CD8-positive, alpha-beta memory T cell (primary cell): ENCODE data around the gene ERCC3. TPM values are rescaled to one million over a fixed set of nuclear protein-coding genes. Genes with fewer than 3 reads are reported as not detected.
A peak's percentile ranks its signal among the peaks of the same experiment; 100 is the strongest.

Source experiments
- CTCF ChIA-PET: fragments of 350-600 bp; sonication (Branson Sonifier 250); formaldehyde crosslinking; loops from one replicate; lab custom pipeline; 2021; ENCODE audit warnings: antibody characterized with exemption; lab: Charles Lee
- POLR2A ChIA-PET: fragments of 350-600 bp; sonication (Branson Sonifier 250); formaldehyde crosslinking; loops from one replicate; lab custom pipeline; 2021; ENCODE audit warnings: antibody characterized with exemption; lab: Charles Lee
- DNase-seq, 5 donors: peaks; one replicate each; pipeline versions ENCODE4 v3.0.0 to v3.0.0-alpha.2; 2020 to 2022; ENCODE audit warnings: mixed read lengths in 1 of 5
- H3K27ac ChIP-seq: one replicate; pipeline ENCODE4 v1.7.0; 2013; ENCODE audit warnings: low read depth, mild to moderate bottlenecking, low read length, moderate library complexity
- H3K27me3 ChIP-seq: 2 replicates; pipeline ENCODE4 v1.7.0; 2013; ENCODE audit warnings: low read length, mild to moderate bottlenecking; ENCODE audit not compliant: insufficient read depth, poor library complexity, severe bottlenecking
- H3K36me3 ChIP-seq: 2 replicates; pipeline ENCODE4 v1.7.0; 2013; ENCODE audit warnings: mild to moderate bottlenecking, low read length, moderate library complexity; ENCODE audit not compliant: insufficient read depth
- H3K4me1 ChIP-seq: 2 replicates; pipeline ENCODE4 v1.7.0; 2013; ENCODE audit warnings: mild to moderate bottlenecking, low read length, moderate library complexity; ENCODE audit not compliant: insufficient read depth
- H3K4me3 ChIP-seq: 2 replicates; pipeline ENCODE4 v1.7.0; 2013; ENCODE audit warnings: mild to moderate bottlenecking, low read length
- H3K9me3 ChIP-seq: 2 replicates; pipeline ENCODE4 v1.7.0; 2013; ENCODE audit warnings: mild to moderate bottlenecking, low read length
- H3K27ac Mint-ChIP-seq, 8 donors: one replicate each; pipeline ENCODE4 v1.8.0; 2020 to 2021; ENCODE audit warnings: mixed read lengths in 8 of 8, mild to moderate bottlenecking in 6 of 8, inconsistent platforms in 3 of 8, moderate library complexity in 3 of 8
- H3K27me3 Mint-ChIP-seq, 2 donors: one replicate each; pipeline ENCODE4 v1.8.0; 2020 to 2021; ENCODE audit warnings: mixed read lengths in 2 of 2, mild to moderate bottlenecking in 1 of 2, moderate library complexity in 1 of 2
- H3K36me3 Mint-ChIP-seq, 3 donors: one replicate each; pipeline ENCODE4 v1.8.0; 2020 to 2021; ENCODE audit warnings: mixed read lengths in 3 of 3, inconsistent platforms in 1 of 3, mild to moderate bottlenecking in 1 of 3
- H3K4me1 Mint-ChIP-seq, 3 donors: one replicate each; pipeline ENCODE4 v1.8.0; 2020 to 2021; ENCODE audit warnings: mixed read lengths in 3 of 3, inconsistent platforms in 1 of 3, mild to moderate bottlenecking in 1 of 3
- H3K4me3 Mint-ChIP-seq, 7 donors: one replicate each; pipeline ENCODE4 v1.8.0; 2020 to 2021; ENCODE audit warnings: mixed read lengths in 7 of 7, mild to moderate bottlenecking in 6 of 7, moderate library complexity in 4 of 7, inconsistent platforms in 2 of 7
- H3K9me3 Mint-ChIP-seq, 5 donors: one replicate each; pipeline ENCODE4 v1.8.0; 2020 to 2022; ENCODE audit warnings: mixed read lengths in 5 of 5, mild to moderate bottlenecking in 3 of 5, moderate library complexity in 2 of 5, inconsistent platforms in 1 of 5
- polyA plus RNA-seq: library from polyadenylated mRNA; unstranded; fragments of 300-500 nt; fragmentation: Illumina TruSeq; gene quantifications from one replicate; pipeline ENCODE4 v1.2.3, GENCODE V29; 2021
- total RNA-seq, 2 experiments: library from RNA; stranded (reverse); gene quantifications; one replicate each; pipeline ENCODE4 v1.2.3, GENCODE V29; 2021

ERCC3 gene
- total and polyA plus RNA-seq, 3 experiments from 2014 or later, result 33.4 to 58.1 (median 52.8) TPM

- Mint-ChIP-seq H3K27ac (peak overlapping the region in 1 of 8 donors; percentile 24), H3K36me3 (peaks cover 0 to 49% (median 9%) of the 10 kb centered on the region in 3 donors), H3K9me3 (no peaks in the 10 kb centered on the region), H3K4me1 (no peaks in the 10 kb centered on the region), H3K27me3 (no peaks in the 10 kb centered on the region), H3K4me3 (no peak overlapping the region)
- no peaks in the 10 kb centered on the region for H3K27me3 ChIP-seq
- H3K9me3 ChIP-seq, result no peaks in the 10 kb centered on the region
- no peak overlapping the region for H3K4me3 ChIP-seq
- H3K36me3 ChIP-seq, result peaks cover 20% of the 10 kb centered on the region
- H3K4me1 ChIP-seq, result no peaks in the 10 kb centered on the region
- CTCF ChIA-PET, result no interaction called here
- no peak overlapping the region for H3K27ac ChIP-seq
- no peak for DNase-seq
- POLR2A ChIA-PET, result no interaction called here
These were observed 12.1 kb upstream of the ERCC3 start for GRCh38 chr2:127305990-127306585.

GRCh38 chr2:127302168-127302567, 8.2 kb upstream of the ERCC3 start:
- DNase-seq, result no peak
- Mint-ChIP-seq H3K9me3 (no peaks in the 10 kb centered on the region), H3K27me3 (no peaks in the 10 kb centered on the region), H3K27ac (peak overlapping the region in 2 of 8 donors; percentile 4 to 62), H3K4me3 (no peak overlapping the region), H3K4me1 (no peaks in the 10 kb centered on the region), H3K36me3 (peaks cover 0 to 20% (median 2%) of the 10 kb centered on the region in 3 donors)
- H3K4me1 ChIP-seq, result no peaks in the 10 kb centered on the region
- H3K4me3 ChIP-seq, result no peak overlapping the region
- H3K27me3 ChIP-seq, result no peaks in the 10 kb centered on the region
- H3K36me3 ChIP-seq, result peaks cover 8% of the 10 kb centered on the region
- CTCF ChIA-PET, result no interaction called here
- no peaks in the 10 kb centered on the region for H3K9me3 ChIP-seq
- POLR2A ChIA-PET, result no interaction called here
- H3K27ac ChIP-seq, result no peak overlapping the region

- H3K4me1 Mint-ChIP-seq, result peaks cover 32 to 51% (median 47%) of the 10 kb centered on the region in 3 donors
- ChIA-PET CTCF (interaction anchor here (1.3 to 2.0 kb wide), 3 partner anchors 23 to 226 kb away, joined by 5 read pairs; no protein-coding TSS in a partner anchor), POLR2A (interaction anchor here (1.4 kb wide), 1 partner anchor 9 kb away, joined by 3 read pairs; no protein-coding TSS in a partner anchor)
- Histone ChIP-seq H3K27me3 (no peaks in the 10 kb centered on the region), H3K36me3 (peaks cover 33% of the 10 kb centered on the region), H3K9me3 (no peaks in the 10 kb centered on the region), H3K4me3 (peak overlapping the region; percentile 94), H3K27ac (peak overlapping the region; percentile 89), H3K4me1 (peaks cover 25% of the 10 kb centered on the region)
- no peaks in the 10 kb centered on the region for H3K9me3 Mint-ChIP-seq
- peak overlapping the region; percentile 97 to 100 (median 99) for H3K4me3 Mint-ChIP-seq
- H3K27ac Mint-ChIP-seq, result peak overlapping the region; percentile 75 to 99 (median 96)
- H3K36me3 Mint-ChIP-seq, result peaks cover under 1 to 55% (median 21%) of the 10 kb centered on the region in 3 donors
- DNase-seq, result no peak
- H3K27me3 Mint-ChIP-seq, result peaks cover 0 to 2% of the 10 kb centered on the region in 2 donors
These were observed 577 bp downstream of the ERCC3 start for GRCh38 chr2:127293386-127293747.

GRCh38 chr2:127288274-127288673, 5.7 kb downstream of the ERCC3 start:
- DNase-seq, result no peak
- ChIA-PET CTCF (no interaction called here), POLR2A (no interaction called here)
- H3K27ac ChIP-seq, result no peak overlapping the region
- Mint-ChIP-seq H3K9me3 (no peaks in the 10 kb centered on the region), H3K4me1 (peaks cover 38 to 62% (median 51%) of the 10 kb centered on the region in 3 donors), H3K27me3 (peaks cover 0 to 2% of the 10 kb centered on the region in 2 donors), H3K36me3 (peaks cover 27 to 96% (median 47%) of the 10 kb centered on the region in 3 donors), H3K4me3 (peak overlapping the region in 1 of 7 donors; percentile 14), H3K27ac (peak overlapping the region in 2 of 8 donors; percentile 15 to 54)
- H3K4me1 ChIP-seq, result peaks cover 15% of the 10 kb centered on the region
- no peaks in the 10 kb centered on the region for H3K27me3 ChIP-seq
- H3K4me3 ChIP-seq, result no peak overlapping the region
- H3K36me3 ChIP-seq, result peaks cover 70% of the 10 kb centered on the region
- H3K9me3 ChIP-seq, result no peaks in the 10 kb centered on the region

GRCh38 chr2:127283275-127283674, 10.7 kb downstream of the ERCC3 start:
- H3K27me3 ChIP-seq, result no peaks in the 10 kb centered on the region
- H3K4me3 Mint-ChIP-seq, result no peak overlapping the region
- DNase-seq, result no peak
- H3K4me3 ChIP-seq, result no peak overlapping the region
- H3K9me3 Mint-ChIP-seq, result no peaks in the 10 kb centered on the region
- peaks cover 38 to 59% (median 40%) of the 10 kb centered on the region in 3 donors for H3K4me1 Mint-ChIP-seq
- peak overlapping the region in 2 of 8 donors; percentile 57 to 77 for H3K27ac Mint-ChIP-seq
- CTCF ChIA-PET, result no interaction called here
- H3K9me3 ChIP-seq, result no peaks in the 10 kb centered on the region
- peaks cover 67% of the 10 kb centered on the region for H3K36me3 ChIP-seq
- H3K27ac ChIP-seq, result no peak overlapping the region
- no peaks in the 10 kb centered on the region for H3K4me1 ChIP-seq
- no peaks in the 10 kb centered on the region for H3K27me3 Mint-ChIP-seq
- POLR2A ChIA-PET, result no interaction called here
- peaks cover 38 to 98% (median 44%) of the 10 kb centered on the region in 3 donors for H3K36me3 Mint-ChIP-seq

- Histone ChIP-seq H3K27me3 (no peaks in the 10 kb centered on the region), H3K36me3 (peaks cover 64% of the 10 kb centered on the region), H3K4me3 (no peak overlapping the region), H3K4me1 (peaks cover 3% of the 10 kb centered on the region), H3K27ac (no peak overlapping the region), H3K9me3 (no peaks in the 10 kb centered on the region)
- DNase-seq, result no peak
- Mint-ChIP-seq H3K27me3 (no peaks in the 10 kb centered on the region), H3K36me3 (peaks cover 32 to 96% (median 41%) of the 10 kb centered on the region in 3 donors), H3K4me1 (peaks cover 41 to 58% (median 54%) of the 10 kb centered on the region in 3 donors), H3K4me3 (no peak overlapping the region), H3K27ac (peak overlapping the region in 1 of 8 donors; percentile 71), H3K9me3 (no peaks in the 10 kb centered on the region)
- CTCF ChIA-PET, result interaction anchor here (1.2 kb wide), 1 partner anchor 198 kb away, joined by 3 read pairs; no protein-coding TSS in a partner anchor
- POLR2A ChIA-PET, result no interaction called here
These were observed 13.3 kb downstream of the ERCC3 start for GRCh38 chr2:127280693-127281092.

GRCh38 chr2:127279781-127280180, 14.2 kb downstream of the ERCC3 start:
- ChIA-PET CTCF (interaction anchor here (0.9 kb wide), 1 partner anchor 19 kb away, joined by 3 read pairs; no protein-coding TSS in a partner anchor), POLR2A (no interaction called here)
- no peak for DNase-seq
- Mint-ChIP-seq H3K4me3 (no peak overlapping the region), H3K9me3 (no peaks in the 10 kb centered on the region), H3K36me3 (peaks cover 28 to 96% (median 42%) of the 10 kb centered on the region in 3 donors), H3K27ac (no peak overlapping the region), H3K27me3 (no peaks in the 10 kb centered on the region), H3K4me1 (peaks cover 43 to 55% (median 54%) of the 10 kb centered on the region in 3 donors)
- Histone ChIP-seq H3K9me3 (no peaks in the 10 kb centered on the region), H3K4me1 (peaks cover 3% of the 10 kb centered on the region), H3K27ac (no peak overlapping the region), H3K27me3 (no peaks in the 10 kb centered on the region), H3K36me3 (peaks cover 68% of the 10 kb centered on the region), H3K4me3 (no peak overlapping the region)

- H3K36me3 ChIP-seq, result peaks cover 63% of the 10 kb centered on the region
- peaks cover 3% of the 10 kb centered on the region for H3K4me1 ChIP-seq
- DNase-seq, result no peak
- Mint-ChIP-seq H3K36me3 (peaks cover 20 to 94% (median 37%) of the 10 kb centered on the region in 3 donors), H3K9me3 (no peaks in the 10 kb centered on the region), H3K4me3 (no peak overlapping the region), H3K27me3 (no peaks in the 10 kb centered on the region), H3K27ac (peak overlapping the region in 1 of 8 donors; percentile 77), H3K4me1 (peaks cover 36 to 48% (median 48%) of the 10 kb centered on the region in 3 donors)
- H3K27ac ChIP-seq, result no peak overlapping the region
- H3K27me3 ChIP-seq, result no peaks in the 10 kb centered on the region
- H3K9me3 ChIP-seq, result no peaks in the 10 kb centered on the region
- H3K4me3 ChIP-seq, result no peak overlapping the region
- POLR2A ChIA-PET, result no interaction called here
- CTCF ChIA-PET, result interaction anchor here (1.0 kb wide), 1 partner anchor 14 kb away, joined by 3 read pairs; no protein-coding TSS in a partner anchor
These were observed 15.0 kb downstream of the ERCC3 start for GRCh38 chr2:127278959-127279358.
